SK-N-SH (cell line): Measurements from ENCODE around the gene TULP4. TPM values are rescaled to one million over a fixed set of nuclear protein-coding genes. Genes with fewer than 3 reads are reported as not detected.
A peak's percentile ranks its signal among the peaks of the same experiment; 100 is the strongest.
"Not testable (repeated sequence)": the region's sequence is repeated elsewhere in the genome, so short reads cannot be mapped to it uniquely, and the experiment has no call there.

Experiments used
- CTCF ChIA-PET: fragments of 300-600, 350-600 bp; formaldehyde crosslinking; extraction: SDS; loops from one replicate; lab custom pipeline; 2021; lab: Yijun Ruan, JAX
- POLR2A ChIA-PET: fragments of 350-600 bp; sonication (Branson Sonifier 250); formaldehyde crosslinking; extraction: SDS; loops from one replicate; lab custom pipeline; 2020; ENCODE audit warnings: antibody characterized with exemption, inconsistent platforms; lab: Yijun Ruan, JAX
- DNase-seq: peaks from one replicate; pipeline ENCODE4 v3.0.0; 2012
- H2AFZ ChIP-seq: fragments of 200-600 bp; sonication (generic); 2 replicates; pipeline ENCODE4 v1.8.1; 2016; ENCODE audit warnings: antibody characterized with exemption, mild to moderate bottlenecking, low read depth
- H3F3A ChIP-seq: fragments of 200-600 bp; sonication (generic); replicated peaks from 2 replicates; pipeline ENCODE3; 2016; ENCODE audit warnings: antibody characterized with exemption, mild to moderate bottlenecking; ENCODE audit not compliant: insufficient read depth
- H3K27ac ChIP-seq, 2 experiments: fragments of 200-500 bp in 1 of 2; fragments of 200-600 bp in 1 of 2; sonication (Bioruptor generic) in 1 of 2; sonication (generic), shearing (Covaris generic) in 1 of 2; 2 replicates each; pipeline versions ENCODE4 v1.5.1 to v1.6.1; 2014 to 2016; ENCODE audit warnings: low read depth in 2 of 2, inconsistent platforms in 1 of 2, low read length in 1 of 2, mild to moderate bottlenecking in 1 of 2, mixed read lengths in 1 of 2
- H3K27me3 ChIP-seq: fragments of 200-600 bp; sonication (generic), shearing (Covaris generic); 2 replicates; pipeline ENCODE4 v1.6.1; 2016; ENCODE audit warnings: mixed run types; ENCODE audit not compliant: insufficient read depth
- H3K36me3 ChIP-seq, 2 experiments: fragments of 200-500 bp in 1 of 2; fragments of 200-600 bp in 1 of 2; sonication (Bioruptor generic) in 1 of 2; sonication (generic) in 1 of 2; replicated peaks in 1 of 2; 2 replicates each; pipeline versions ENCODE3 to v1.5.1; 2014 to 2016; ENCODE audit warnings: low read length in 1 of 2, mild to moderate bottlenecking in 1 of 2; ENCODE audit not compliant: insufficient read depth in 2 of 2, control insufficient read depth in 1 of 2
- H3K4me1 ChIP-seq, 2 experiments: fragments of 200-500 bp in 1 of 2; fragments of 200-600 bp in 1 of 2; sonication (Bioruptor generic) in 1 of 2; sonication (generic), shearing (Covaris generic) in 1 of 2; 2 replicates each; pipeline versions ENCODE4 v1.5.1 to v1.6.1; 2014 to 2016; ENCODE audit warnings: low read depth in 1 of 2, low read length in 1 of 2, mixed run types in 1 of 2; ENCODE audit not compliant: insufficient read depth in 2 of 2, control insufficient read depth in 1 of 2
- H3K4me2 ChIP-seq: fragments of 200-600 bp; sonication (generic), shearing (Covaris generic); 2 replicates; pipeline ENCODE4 v1.6.1; 2017; ENCODE audit warnings: mixed run types
- H3K4me3 ChIP-seq, 2 experiments: fragments of 200-500 bp in 1 of 2; fragments of 200-600 bp in 1 of 2; sonication (Bioruptor generic) in 1 of 2; sonication (generic), shearing (Covaris generic) in 1 of 2; 2 replicates each; pipeline versions ENCODE4 v1.5.1 to v1.8.1; 2014 to 2016; ENCODE audit warnings: low read depth in 2 of 2, inconsistent platforms in 1 of 2, low read length in 1 of 2, mild to moderate bottlenecking in 1 of 2, mixed read lengths in 1 of 2, moderate library complexity in 1 of 2
- H3K79me2 ChIP-seq: fragments of 200-600 bp; sonication (generic); 2 replicates; pipeline ENCODE4 v1.8.1; 2017; ENCODE audit warnings: mild to moderate bottlenecking; ENCODE audit not compliant: insufficient read depth
- H3K9ac ChIP-seq: fragments of 200-600 bp; sonication (generic); 2 replicates; pipeline ENCODE4 v1.6.1; 2017; ENCODE audit warnings: mixed run types
- H3K9me2 ChIP-seq: fragments of 200-600 bp; sonication (generic); 2 replicates; pipeline ENCODE4 v1.6.1; 2017; ENCODE audit warnings: mixed run types
- H3K9me3 ChIP-seq: fragments of 200-600 bp; sonication (generic); 2 replicates; pipeline ENCODE4 v1.6.1; 2017; ENCODE audit warnings: mixed run types, mild to moderate bottlenecking, moderate library complexity
- H4K20me1 ChIP-seq: fragments of 200-600 bp; sonication (generic); 2 replicates; pipeline ENCODE4 v1.6.1; 2017; ENCODE audit warnings: mild to moderate bottlenecking, mixed run types; ENCODE audit not compliant: insufficient read depth
- JUND ChIP-seq: IDR thresholded peaks from 2 replicates; pipeline ENCODE4 v1.4.0; 2012
- NFIC ChIP-seq: IDR thresholded peaks from 2 replicates; pipeline ENCODE4 v1.4.0; 2012; ENCODE audit warnings: borderline replicate concordance
- PBX3 ChIP-seq: IDR thresholded peaks from 2 replicates; pipeline ENCODE4; 2012
- WGBS: methylation state at CpG from one replicate; pipeline ENCODE4 v1.1.6; 2017; ENCODE audit warnings: low lambda C conversion rate; 5-methylcytosine and 5-hydroxymethylcytosine counted together
- polyA plus RNA-seq, 3 experiments: library from polyadenylated mRNA; depleted of rRNA; stranded (reverse); fragments of >200 nt; gene quantifications; 2 replicates each; pipeline ENCODE4 v1.2.3, GENCODE V29; 2012

Gene TULP4
- polyA plus RNA-seq, 1 of the 3 experiments (the other 2 are of a cell fraction), result 5.9 TPM

- H3K4me2 ChIP-seq, H3K4me1 ChIP-seq, H4K20me1 ChIP-seq, H3K9ac ChIP-seq, POLR2A ChIA-PET, CTCF ChIA-PET, H3K27ac ChIP-seq, H3F3A ChIP-seq, H3K79me2 ChIP-seq, H2AFZ ChIP-seq, H3K9me2 ChIP-seq, H3K27me3 ChIP-seq, DNase-seq, H3K4me3 ChIP-seq: not testable (repeated sequence)
- 94% methylated on average over 10 of the region's 10 CpGs for WGBS
- H3K9me3 ChIP-seq, result peaks cover 14% of the 10 kb centered on the region
- TF ChIP-seq NFIC (peak; percentile 86), PBX3 (peak; percentile 65), JUND (peak; percentile 35; the same call in 1 of the 2 replicates)
- H3K36me3 ChIP-seq, result peaks cover 2 to 43% of the 10 kb centered on the region in 2 experiments
Measured at GRCh38 chr6:158300306-158301143, 11.7 kb upstream of the TULP4 start.

- POLR2A ChIA-PET, H3K9me2 ChIP-seq, H2AFZ ChIP-seq, H4K20me1 ChIP-seq, H3K9ac ChIP-seq, H3K27ac ChIP-seq, DNase-seq, H3K4me3 ChIP-seq, H3K4me1 ChIP-seq, H3K27me3 ChIP-seq, H3F3A ChIP-seq, H3K4me2 ChIP-seq, CTCF ChIA-PET: not testable (repeated sequence)
- Histone ChIP-seq H3K36me3 (peaks cover 2 to 33% of the 10 kb centered on the region in 2 experiments), H3K79me2 (peaks cover 12% of the 10 kb centered on the region; the same call in 1 of the 2 replicates), H3K9me3 (peaks cover 13% of the 10 kb centered on the region)
- WGBS, result 83% methylated on average over 4 of the region's 4 CpGs
Measured at GRCh38 chr6:158301561-158301960, 10.7 kb upstream of the TULP4 start.

- POLR2A ChIA-PET, H3K9ac ChIP-seq, H3K4me3 ChIP-seq, H3K9me2 ChIP-seq, H3F3A ChIP-seq, H3K79me2 ChIP-seq, H4K20me1 ChIP-seq, H2AFZ ChIP-seq, DNase-seq, H3K27ac ChIP-seq, H3K9me3 ChIP-seq, H3K27me3 ChIP-seq, H3K4me1 ChIP-seq, H3K4me2 ChIP-seq, CTCF ChIA-PET: not testable (repeated sequence)
- 82% methylated on average over 7 of the region's 7 CpGs for WGBS
- H3K36me3 ChIP-seq, result peaks cover 2 to 26% of the 10 kb centered on the region in 2 experiments
Measured at GRCh38 chr6:158302195-158302796, 10.0 kb upstream of the TULP4 start.
